HG03175 (cell line): ENCODE results near the gene FUT8.

Source experiments
- ATAC-seq: cut with Tn5 transposase; IDR thresholded peaks from one replicate; pipeline ENCODE4 v1.9.1; 2021; ENCODE audit warnings: mild to moderate bottlenecking, moderate library complexity; ENCODE audit not compliant: unreplicated experiment

The FUT8 gene

DNA sequence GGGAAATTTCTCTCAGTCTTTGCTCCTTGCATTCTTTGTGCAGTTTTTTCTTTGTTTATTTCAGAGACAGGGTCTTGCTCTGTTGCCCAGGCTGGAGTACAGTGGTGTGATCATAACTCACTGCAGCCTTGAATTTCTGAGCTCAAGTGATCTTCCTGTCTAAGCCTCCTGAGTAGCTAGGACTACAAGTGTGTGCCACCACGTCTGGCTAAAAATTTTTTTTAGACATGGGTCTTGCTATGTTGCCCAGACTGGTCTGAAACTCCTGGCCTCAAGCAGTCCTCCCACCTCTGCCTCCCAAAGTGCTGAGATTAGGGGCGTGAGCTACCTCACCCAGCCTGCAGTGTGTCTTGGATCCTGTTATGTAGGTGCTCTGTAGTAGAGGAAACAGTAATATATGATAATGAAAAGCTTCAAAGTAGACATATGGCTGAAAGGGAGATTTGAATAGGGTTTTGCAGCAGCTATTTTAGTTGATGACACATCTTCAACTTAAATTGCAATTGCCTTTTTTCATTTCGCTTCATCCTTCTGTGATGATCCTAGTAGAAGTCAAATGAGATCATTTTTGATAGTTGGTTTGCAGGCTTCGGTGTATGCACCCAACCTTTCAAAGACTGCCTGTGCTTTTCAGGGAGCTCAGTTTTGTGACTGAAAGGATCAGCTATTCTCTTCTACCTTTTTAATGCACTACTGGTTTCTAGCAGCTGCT lies 75.4 kb downstream of the FUT8 start:
- ATAC-seq = no peak

- no peak for ATAC-seq
Measured at GRCh38 chr14:65491274-65491673, 78.7 kb downstream of the FUT8 start.

GRCh38 chr14:65492266-65492665 lies 79.7 kb downstream of the FUT8 start:
- no peak for ATAC-seq

- no peak for ATAC-seq
Measured at GRCh38 chr14:65495196-65495595, 82.7 kb downstream of the FUT8 start.

- no peak for ATAC-seq
Measured at GRCh38 chr14:65496178-65496993, 83.9 kb downstream of the FUT8 start.

- ATAC-seq = no peak
Measured at GRCh38 chr14:65499138-65499537, 86.6 kb downstream of the FUT8 start.

GRCh38 chr14:65500075-65500474 lies 87.5 kb downstream of the FUT8 start:
- no peak for ATAC-seq

DNA sequence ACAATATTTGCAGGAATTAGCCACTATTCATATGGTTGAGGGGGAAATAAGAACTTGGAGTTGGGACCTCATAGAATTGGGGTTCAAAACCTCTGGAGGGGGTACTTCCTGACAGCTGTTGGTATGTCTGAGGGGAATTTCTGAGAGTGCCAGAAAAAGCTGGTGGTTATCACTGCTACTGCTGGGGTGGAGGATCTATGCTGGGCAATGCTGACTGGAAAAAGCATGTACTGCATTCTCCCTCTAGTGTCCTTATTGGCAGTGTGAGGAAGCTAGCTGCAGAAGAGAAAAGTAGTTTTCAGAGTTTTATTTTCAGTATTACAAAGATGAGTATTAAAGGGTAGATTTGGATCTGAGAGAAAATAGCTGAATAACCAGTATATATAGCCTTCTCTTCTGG lies 88.8 kb downstream of the FUT8 start:
- no peak for ATAC-seq

- ATAC-seq = peak; percentile 43
Measured at GRCh38 chr14:65502676-65503124, 90.2 kb downstream of the FUT8 start.

GRCh38 chr14:65503771-65504170 lies 91.2 kb downstream of the FUT8 start:
- ATAC-seq = no peak

GRCh38 chr14:65506801-65507200 lies 94.3 kb downstream of the FUT8 start:
- no peak for ATAC-seq

DNA sequence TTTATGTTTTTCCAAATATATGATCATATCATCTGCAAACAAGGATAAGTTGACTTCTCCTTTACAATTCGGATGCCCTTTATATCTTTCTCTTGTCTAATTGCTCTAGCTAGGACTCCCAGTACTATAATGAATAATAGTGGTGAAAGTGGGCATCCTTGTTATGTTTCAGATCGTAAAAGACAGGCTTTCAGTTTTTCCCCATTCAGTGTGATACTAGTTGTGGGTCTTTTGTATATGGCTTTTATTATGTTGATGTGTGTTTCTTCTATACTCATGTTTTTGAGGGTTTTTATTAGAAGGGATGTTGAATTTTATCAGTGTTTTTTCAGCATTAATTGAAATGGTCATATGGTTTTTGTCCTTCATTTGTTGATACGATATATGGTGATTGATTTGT lies 97.3 kb downstream of the FUT8 start:
- no peak for ATAC-seq

- ATAC-seq = no peak
Measured at GRCh38 chr14:65513671-65514070, 101.1 kb downstream of the FUT8 start.

- no peak for ATAC-seq
Measured at GRCh38 chr14:65517635-65518542, 105.4 kb downstream of the FUT8 start.

GRCh38 chr14:65528069-65528468 lies 115.5 kb downstream of the FUT8 start:
- no peak for ATAC-seq

DNA sequence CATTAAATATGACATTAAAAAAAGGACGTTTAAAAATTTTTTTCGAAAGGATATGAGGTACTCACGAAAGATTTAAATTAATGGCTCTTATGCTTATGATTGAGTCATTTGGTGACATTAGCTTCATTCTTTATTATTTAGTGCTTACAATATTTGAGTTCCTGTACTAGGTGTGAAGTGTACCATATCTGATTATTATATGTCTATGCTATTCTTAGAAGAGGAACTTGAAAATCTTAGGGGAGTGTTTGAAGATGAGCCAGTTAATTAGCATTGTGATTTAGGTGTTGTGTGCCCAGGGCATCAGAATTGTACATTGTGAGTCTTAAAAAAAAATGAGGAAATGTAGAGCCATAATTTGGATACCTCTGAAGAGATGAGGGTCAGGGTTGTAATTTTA lies 118.6 kb downstream of the FUT8 start:
- ATAC-seq = no peak

GRCh38 chr14:65533736-65534404 lies 121.3 kb downstream of the FUT8 start:
- ATAC-seq = no peak

GRCh38 chr14:65536781-65537423 lies 124.4 kb downstream of the FUT8 start:
- no peak for ATAC-seq

- no peak for ATAC-seq
Measured at GRCh38 chr14:65548878-65549277, 136.3 kb downstream of the FUT8 start.

GRCh38 chr14:65549429-65549828 lies 136.9 kb downstream of the FUT8 start:
- no peak for ATAC-seq
